GM06990 (cell line): Measurements from ENCODE around the gene AK4.

Experiments
- DNase-seq: peaks from one replicate; pipeline ENCODE4 v3.0.0-alpha.2; 2011; ENCODE audit not compliant: insufficient read length; ENCODE audit errors: extremely low read depth
- H3K27me3 ChIP-seq: replicated peaks from 2 replicates; pipeline ENCODE4 v1.6.0; 2011; ENCODE audit warnings: low read length; ENCODE audit not compliant: control insufficient read depth, insufficient read depth
- H3K36me3 ChIP-seq: 2 replicates; pipeline ENCODE4 v1.5.1; 2011; ENCODE audit warnings: low read length; ENCODE audit not compliant: control insufficient read depth, insufficient read depth
- H3K4me3 ChIP-seq: replicated peaks from 2 replicates; pipeline ENCODE4 v1.5.1; 2011; ENCODE audit warnings: low read depth, mild to moderate bottlenecking, control low read depth, low read length
- TF ChIP-seq, protein P1 (sequence below): IDR thresholded peaks from 2 replicates; pipeline ENCODE4 v1.5.1; 2011; ENCODE audit warnings: low read length, control low read depth, mild to moderate bottlenecking, inconsistent platforms; ENCODE audit not compliant: insufficient read depth, poor library complexity, severe bottlenecking

AK4 gene

GRCh38 chr1:65260851-65261473 is 113.0 kb downstream of the AK4 start:
- Histone ChIP-seq H3K36me3 (no peaks in the 10 kb centered on the region), H3K4me3 (no peak overlapping the region), H3K27me3 (no peaks in the 10 kb centered on the region)
- TF ChIP-seq, protein P1, sequence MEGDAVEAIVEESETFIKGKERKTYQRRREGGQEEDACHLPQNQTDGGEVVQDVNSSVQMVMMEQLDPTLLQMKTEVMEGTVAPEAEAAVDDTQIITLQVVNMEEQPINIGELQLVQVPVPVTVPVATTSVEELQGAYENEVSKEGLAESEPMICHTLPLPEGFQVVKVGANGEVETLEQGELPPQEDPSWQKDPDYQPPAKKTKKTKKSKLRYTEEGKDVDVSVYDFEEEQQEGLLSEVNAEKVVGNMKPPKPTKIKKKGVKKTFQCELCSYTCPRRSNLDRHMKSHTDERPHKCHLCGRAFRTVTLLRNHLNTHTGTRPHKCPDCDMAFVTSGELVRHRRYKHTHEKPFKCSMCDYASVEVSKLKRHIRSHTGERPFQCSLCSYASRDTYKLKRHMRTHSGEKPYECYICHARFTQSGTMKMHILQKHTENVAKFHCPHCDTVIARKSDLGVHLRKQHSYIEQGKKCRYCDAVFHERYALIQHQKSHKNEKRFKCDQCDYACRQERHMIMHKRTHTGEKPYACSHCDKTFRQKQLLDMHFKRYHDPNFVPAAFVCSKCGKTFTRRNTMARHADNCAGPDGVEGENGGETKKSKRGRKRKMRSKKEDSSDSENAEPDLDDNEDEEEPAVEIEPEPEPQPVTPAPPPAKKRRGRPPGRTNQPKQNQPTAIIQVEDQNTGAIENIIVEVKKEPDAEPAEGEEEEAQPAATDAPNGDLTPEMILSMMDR: no peak
- no peak for DNase-seq

DNA sequence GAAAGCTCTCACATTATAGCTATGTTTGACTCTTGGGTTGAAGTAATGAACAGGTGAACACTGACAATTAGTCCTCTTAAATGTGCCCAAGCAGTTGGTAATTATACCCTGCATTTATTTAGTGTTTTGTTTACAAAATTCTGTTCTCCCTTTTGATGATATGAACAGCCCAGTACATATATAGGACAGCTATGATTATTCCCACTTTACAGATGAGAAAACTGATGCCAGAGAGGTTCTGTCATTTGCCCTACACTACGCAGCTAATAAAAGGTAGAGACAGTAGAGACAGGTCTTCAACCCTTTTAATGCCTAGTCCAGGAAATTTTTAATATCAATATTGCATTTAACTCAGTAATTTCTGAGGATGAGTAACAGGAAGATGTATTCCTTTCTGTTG is 115.3 kb downstream of the AK4 start:
- Histone ChIP-seq H3K4me3 (no peak overlapping the region), H3K27me3 (no peaks in the 10 kb centered on the region), H3K36me3 (no peaks in the 10 kb centered on the region)
- TF ChIP-seq, protein P1: no peak
- no peak for DNase-seq

DNA sequence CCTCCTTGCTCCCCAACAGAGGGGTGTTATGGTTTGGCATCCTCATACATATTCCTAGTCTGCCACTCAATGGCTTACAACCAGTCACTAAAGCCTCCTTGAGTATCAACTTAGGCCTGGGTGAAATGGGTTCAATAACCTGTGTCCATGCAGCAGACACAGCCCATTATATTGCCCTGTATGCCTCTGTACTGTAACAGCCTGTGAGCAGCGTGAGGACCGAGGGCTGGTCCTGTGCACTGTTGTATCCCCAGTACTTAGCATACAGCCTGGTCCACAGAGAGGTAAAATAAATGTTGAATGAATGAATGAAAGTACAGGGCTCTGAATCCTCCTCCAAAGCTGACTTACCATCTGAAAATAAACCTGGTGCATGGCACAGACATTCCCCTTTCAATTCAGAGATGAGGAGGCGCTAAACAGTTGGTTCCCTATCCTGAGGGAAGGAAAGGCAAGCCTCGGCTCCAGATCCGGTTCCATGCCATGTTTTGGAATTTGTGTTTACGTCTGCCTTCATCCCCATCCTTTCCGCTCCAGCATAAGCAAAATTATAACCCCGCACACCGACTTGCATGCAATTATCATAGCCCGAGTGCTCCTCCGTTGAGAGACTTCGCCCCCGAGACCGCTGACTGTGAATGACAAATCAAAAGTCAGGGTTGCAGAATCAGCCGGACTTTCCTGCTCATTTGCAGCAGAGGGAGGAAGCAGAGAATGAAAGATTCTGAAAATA is 116.4 kb downstream of the AK4 start:
- TF ChIP-seq, protein P1: no peak
- Histone ChIP-seq H3K27me3 (no peaks in the 10 kb centered on the region), H3K4me3 (no peak overlapping the region), H3K36me3 (no peaks in the 10 kb centered on the region)
- no peak for DNase-seq

DNA sequence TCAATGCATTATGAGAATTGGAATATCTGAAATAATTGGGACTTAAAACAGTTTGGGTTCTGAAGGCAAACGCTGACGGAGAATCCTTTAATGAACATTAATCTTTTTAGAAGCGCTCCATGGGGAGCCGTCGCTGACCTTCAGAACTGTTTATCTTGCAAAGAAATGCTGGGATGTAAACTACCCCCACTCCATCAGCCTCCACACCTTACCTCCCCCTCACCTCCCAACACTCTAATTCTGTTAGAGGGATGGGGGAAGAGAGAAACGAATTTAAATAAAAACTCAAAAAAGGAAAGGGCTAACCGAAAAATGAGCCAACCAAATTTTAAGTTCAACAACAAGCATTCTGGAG is 117.3 kb downstream of the AK4 start:
- TF ChIP-seq, protein P1: no peak
- H3K27me3 ChIP-seq: no peaks in the 10 kb centered on the region
- no peak for DNase-seq
- peak overlapping the region; percentile 63 for H3K4me3 ChIP-seq
- H3K36me3 ChIP-seq: no peaks in the 10 kb centered on the region

DNA sequence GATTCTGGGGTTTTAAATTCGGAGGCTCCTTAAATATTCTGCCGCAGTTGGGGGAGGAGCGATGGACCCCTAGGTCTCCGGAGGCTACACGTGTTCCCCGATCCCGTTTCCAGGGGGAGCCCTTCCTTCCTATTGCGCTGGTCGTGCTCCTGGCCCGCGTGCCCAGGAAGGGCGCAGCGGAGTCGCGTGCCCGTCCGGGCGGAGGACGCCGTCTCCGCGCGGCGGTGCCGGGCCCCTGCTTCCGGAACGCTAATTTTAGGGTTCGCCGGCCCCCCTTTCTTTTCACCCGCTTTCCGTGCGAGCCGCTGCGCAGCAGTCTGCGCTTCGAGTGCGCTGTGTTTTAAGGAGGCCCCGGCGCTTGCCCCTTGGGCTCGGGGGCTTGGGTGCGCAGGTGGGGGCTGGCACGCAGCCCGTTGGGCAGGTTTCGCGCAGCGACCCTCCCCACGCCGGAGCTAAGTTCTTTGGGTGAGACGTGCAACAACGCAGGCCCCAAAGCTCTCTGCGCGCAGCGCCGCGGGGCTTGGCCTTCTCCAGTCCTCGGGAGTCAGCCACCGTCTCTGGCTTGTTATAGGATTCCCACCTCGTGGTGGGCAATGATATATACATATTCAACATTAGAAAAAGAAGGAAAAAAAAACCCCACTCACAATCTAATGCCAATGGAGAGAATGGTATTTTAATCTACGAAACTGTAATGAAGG is 117.8 kb downstream of the AK4 start:
- Histone ChIP-seq H3K4me3 (peak overlapping the region; percentile 63), H3K36me3 (no peaks in the 10 kb centered on the region), H3K27me3 (no peaks in the 10 kb centered on the region)
- TF ChIP-seq, protein P1: no peak
- DNase-seq: peak; percentile 77
